Thyroid gland (tissue), 4 donors: ENCODE data around the gene KCNMA1.

Experiments used
- CTCF ChIP-seq, 6 experiments: fragments of 200-600 bp in 3 of 6; fragments of 450-650 bp in 3 of 6; sonication (generic) in 3 of 6; IDR thresholded peaks; one replicate each; pipeline ENCODE4 v1.5.1; 2016 to 2019; ENCODE audit warnings: antibody characterized with exemption in 6 of 6, mild to moderate bottlenecking in 2 of 6, inconsistent platforms in 1 of 6, moderate library complexity in 1 of 6
- POLR2A ChIP-seq, 2 donors: fragments of 450-650 bp; IDR thresholded peaks; one replicate each; pipeline ENCODE4 v1.6.1; 2017; ENCODE audit warnings: antibody characterized with exemption in 2 of 2, mild to moderate bottlenecking in 2 of 2, moderate library complexity in 1 of 2

DNA sequence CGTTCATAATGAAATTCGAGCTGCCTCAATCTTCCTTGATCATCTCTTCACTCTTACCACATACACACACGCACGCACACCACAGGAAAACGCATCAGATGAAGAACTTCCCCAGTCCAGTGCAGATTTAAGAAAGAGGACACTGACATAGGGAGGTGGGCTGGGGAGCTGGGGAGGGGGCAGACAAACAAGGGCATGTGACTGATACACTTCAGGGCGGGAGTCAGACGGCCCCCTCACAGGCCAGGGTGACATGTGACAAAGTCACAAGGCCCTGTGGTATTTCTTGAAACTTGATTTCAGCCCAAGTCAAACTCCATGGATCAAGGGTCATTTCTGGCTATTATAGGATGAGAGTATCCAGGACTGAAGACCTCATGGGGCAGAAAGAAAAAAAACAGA is 82.6 kb downstream of the KCNMA1 start:
- TF ChIP-seq CTCF (IDR thresholded peaks at IDR 0.05) (no peak), POLR2A (IDR thresholded peaks at IDR 0.05) (no peak)
